HG02981 (cell line): Measurements from ENCODE around the gene LRRC32.

ENCODE experiments used
- ATAC-seq: cut with Tn5 transposase; IDR thresholded peaks from one replicate; pipeline ENCODE4 v1.9.1; 2021; ENCODE audit warnings: mild to moderate bottlenecking, moderate library complexity; ENCODE audit not compliant: unreplicated experiment

Gene LRRC32

DNA sequence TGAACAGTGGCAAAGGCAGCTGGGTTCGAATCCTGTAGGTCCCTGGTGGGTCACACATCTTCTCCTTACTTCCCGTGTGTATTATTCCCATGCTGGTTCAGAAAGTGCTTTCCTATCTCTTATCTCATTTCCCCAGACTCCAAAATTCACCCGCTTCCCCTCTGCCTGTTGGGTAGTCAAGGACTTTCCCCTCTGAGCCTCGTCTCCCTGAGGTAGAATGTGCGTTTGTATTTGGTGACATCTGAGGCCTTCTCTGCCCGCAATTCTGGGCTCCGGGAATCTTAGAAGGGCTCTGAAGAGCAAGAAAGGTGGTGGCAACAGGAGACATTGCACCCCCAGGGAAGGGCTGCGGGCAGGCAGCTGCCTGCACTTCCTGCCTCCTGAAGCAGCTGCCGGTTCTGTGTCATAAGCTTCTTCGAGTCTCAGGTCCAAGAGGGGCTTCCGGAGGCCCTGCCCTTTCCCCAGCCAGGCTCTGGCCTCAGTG is 5.9 kb downstream of the LRRC32 start:
- no peak for ATAC-seq

DNA sequence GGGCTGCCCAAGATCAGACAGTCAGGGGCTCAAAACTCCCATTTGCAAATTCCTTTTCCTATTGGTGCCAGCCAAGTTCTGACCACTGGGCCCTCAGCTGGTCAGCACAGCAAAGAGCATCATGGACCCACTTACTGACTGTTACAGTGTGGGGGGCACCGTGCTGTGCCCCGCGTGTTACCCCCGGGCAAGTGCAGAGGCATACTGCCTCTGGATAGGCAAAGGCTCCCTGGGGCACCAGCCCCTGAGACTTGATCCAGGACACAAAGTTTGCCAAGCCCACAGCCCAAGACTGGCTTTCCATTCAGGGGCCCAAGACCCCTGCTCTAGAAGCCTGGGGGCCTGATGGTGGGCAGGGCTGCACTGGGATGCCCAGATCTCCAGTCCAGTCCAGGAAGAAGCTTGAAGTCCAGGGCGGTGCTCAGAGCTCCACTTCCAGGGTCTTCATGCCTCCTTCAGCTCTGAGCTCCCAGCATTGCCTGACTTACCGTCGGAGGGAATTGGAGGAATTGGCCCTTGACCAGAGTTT is 6.6 kb downstream of the LRRC32 start:
- no peak for ATAC-seq

DNA sequence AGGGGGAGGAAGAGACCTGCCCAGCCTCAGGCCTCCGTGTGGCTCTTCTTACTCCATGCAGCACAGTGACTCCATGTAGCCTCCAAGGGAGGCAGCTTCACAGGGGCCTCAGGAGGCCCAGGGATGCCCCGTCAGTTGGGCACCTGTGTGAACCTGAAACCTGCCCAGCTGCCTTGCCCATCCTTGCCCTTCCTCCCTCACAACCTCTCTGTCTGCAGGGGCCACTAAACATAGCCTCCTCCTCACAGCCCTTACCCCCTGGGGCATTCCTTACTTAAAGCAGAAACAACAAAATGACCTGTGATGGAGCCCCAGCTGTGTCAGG is 7.1 kb downstream of the LRRC32 start:
- ATAC-seq: no peak

DNA sequence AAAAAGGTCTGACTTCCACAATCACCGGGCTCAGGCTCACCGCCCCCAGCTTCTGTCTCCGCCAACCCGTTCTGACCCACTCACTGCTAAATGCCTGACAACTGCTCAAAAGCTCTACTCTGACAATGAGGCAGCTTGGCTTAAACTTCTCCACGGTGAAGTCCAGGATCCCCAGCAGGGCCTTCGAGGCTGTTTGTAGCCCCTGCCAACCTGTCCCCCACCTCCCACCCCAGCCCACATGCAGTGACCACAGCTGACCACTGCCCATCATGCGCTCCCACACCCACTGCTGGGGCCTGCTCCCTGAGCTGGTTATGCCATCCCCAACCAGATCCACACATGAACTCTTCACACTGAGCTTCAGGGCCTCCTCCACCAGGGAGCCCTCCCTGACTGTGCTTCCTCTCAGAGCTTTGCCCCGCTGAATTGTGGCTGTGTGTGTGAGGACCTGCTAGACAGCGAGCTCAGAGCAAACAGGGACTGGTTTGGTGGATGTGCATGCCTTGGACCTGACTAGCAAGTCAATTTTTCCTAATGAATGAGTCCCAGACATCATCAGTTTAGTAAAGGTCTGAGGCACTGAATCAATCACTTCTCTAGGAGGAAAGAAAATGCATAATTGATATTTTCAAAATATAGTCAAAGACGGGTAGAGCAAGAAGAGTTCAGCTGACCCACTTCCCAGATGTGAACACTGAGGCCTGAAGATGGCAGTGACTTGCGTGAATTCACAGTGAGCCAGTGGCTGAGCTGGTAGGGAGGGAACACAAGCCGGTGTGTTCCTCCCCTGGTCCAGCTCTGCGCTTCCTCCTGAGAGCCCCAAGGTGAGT is 7.7 kb downstream of the LRRC32 start:
- ATAC-seq: no peak

DNA sequence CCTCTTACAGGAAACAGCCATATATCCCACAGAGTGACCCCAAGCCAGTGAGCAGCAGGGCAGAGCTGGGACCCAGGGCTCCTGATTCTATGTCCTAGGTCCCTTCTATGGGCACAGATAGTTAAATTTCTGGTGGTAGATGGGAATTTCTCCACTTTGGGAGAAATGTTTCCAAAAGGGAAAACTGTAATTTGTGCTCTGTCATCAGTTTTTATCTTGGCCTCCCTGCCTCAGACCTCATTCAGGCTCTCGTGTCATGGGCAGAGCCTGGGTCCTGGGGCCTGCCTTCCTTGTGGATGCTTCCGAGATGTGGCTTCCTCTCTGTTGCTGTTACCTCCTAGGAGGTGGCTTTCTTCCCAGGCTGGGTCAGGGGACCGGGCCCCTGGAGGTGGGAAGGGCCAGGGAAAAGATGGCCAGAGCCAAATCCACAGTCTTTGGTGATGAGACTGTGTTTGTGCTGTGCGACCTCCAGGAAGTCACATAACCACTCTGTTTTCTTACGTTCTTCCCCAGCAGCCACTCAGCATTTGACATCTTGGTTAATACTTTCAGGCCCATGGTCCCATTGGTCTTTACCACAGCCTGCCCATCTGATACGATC is 8.6 kb downstream of the LRRC32 start:
- no peak for ATAC-seq

DNA sequence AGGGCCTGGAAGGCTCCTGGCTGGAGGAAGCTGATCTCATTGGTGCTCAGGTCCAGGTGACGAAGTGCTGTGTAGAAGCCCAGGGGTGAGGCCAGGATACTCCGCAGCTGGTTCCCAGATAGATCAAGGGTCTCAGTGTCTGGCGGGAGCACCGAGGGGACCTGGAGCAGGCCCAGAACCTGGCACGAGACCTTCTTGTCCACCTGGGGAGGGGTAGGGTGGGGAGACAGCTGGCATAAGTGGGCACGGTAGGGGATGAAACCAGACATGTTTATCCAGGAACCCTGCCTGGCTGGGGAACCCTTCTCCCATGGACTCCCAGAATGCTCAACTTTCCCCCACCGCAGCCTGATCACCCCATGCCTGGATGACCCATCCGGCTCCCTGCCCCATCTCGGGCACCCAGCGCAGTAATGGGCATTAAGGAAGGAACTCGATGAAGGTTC is 9.2 kb downstream of the LRRC32 start:
- ATAC-seq: no peak

DNA sequence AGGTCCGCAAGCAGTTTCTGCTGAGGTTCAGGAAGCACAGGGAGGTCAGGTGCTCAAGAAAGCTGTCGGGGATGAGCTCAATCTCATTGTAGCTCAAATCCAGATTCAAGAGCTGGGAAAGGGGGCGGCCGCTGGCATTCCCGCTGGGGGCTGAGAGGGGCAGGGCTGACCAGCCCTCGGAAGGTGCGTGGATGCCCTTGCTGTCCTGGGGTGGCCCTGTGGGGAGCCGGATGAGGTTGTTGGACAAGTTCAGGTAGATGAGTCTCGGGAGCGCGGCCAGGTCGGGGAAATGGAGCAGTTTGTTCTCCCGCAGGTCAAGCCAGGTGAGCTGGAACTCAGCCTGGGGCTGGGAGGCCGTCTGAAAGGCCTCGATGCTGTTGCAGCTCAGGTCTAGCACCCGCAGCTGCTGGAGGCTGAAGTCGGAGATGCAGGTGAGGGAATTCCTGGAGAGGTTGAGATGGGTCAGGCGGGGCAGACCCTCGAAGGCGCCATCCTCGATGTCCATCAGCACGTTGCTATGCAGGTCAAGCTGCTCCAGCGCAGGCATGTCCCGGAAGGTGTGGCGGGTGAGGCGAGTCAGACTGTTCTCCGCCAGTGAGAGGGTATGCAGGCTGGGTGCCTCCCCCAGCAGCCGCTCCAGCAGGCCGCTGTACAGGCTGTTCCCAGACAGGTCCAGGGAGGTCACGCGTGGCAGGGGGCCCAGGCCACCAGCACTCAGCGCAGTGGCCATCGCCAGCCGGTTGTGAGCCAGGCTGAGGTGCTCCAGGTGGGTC is 9.8 kb downstream of the LRRC32 start:
- no peak for ATAC-seq

DNA sequence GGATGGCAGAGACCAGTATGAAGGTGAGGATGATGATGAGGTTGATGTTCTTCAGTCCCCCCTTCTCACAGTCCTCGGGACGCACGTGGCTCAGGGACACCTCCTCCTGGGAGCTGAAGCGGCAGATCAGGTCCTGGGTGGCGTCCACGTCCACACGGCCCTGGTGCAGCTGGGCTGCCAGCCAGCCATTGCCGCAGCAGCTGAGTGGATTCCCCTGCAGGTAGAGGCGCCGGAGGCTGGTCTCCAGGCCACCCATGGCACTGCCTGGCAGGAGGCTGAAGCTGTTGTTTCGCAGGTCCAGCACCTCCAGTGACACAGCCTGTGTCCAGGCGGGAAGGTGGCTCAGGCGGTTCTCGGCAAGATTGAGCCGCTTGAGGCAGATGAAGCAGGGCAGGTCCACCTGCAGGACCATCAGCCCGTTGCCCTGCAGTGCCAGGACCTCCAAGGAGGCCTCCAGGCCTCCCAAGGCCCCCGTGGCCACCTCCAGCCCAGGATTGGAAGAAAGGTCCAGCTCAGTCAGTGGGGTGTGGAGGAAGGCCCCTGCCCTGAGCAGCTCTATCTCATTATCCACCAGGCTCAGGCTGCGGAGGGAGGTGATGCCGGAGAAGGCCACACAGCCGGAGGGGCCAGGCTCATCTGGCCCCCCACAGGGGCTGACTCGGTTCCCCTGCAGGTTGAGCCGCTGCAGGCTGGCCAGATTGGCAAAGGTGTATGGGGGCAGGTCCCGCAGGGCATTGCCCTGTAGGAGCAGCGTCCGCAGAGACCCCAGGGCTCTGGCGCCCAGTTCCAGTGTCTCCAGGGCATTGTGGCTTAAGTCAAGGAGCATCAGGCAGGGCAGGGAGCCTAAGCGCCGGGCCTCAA is 10.6 kb downstream of the LRRC32 start:
- no peak for ATAC-seq

DNA sequence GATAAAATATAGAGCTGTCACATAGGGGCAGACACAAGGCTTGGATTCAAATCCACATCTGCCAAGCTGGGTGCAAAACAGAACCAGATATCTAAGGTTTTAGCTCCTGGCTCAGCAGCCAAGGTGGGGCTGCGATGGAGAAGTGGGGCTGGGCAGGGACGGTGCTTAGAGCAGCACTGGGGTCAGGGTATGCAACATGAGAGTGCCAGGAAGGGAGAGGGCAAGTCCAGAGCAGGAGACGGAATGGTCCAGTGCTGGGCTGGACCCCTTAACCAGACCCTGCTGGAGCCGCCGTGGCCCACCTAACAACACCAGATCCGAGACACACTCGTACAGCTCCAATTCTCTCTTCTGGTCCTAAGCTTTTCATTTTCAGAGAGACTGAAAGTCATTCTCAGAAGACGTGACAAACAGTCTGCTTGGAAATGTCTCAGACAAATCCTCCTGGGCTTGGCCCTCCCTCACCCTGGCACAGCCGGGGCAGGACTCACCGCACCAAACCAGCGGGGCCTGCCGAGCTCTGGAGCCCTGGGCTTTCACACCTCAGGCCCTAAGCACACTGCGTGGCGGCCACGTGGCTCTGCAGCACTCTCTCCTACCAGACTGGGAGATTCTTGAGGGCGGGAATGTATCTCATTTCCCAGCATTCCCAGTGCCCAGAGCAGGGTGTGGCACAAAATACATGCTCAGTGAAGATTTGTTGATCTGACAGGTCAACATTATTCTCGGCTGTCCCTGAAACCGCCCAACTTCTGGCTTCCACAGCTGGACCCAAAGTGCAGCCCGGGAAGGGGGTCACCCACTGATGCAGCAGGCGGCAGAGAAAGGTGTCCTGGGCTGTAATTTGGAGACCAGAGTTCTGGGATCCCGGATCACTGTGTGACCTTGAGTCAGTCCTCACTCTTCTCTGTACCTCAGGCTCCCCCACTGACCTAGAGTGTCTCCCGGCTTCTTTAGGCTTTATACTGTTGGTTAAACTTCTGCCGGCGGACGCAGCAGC is 11.6 kb downstream of the LRRC32 start:
- ATAC-seq: no peak

DNA sequence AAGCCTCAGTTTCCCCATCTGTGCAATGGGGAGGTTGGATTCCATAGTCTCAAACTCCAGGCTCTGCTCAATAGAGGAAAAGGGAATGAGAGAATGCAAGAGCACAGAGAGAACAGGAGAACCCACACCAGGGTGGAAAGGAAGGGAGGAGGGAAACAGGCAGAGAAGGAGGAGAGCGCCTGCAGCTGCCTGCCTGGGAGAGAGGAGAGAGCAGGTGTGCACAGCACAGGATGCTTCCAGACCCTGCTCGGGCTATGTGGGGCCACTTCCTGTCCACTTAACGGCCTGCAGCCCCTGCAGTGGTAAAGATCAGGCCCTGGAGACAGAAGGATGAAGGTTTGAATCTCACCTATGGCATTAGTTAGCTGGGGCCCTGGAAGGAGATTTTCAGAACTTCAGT is 12.3 kb downstream of the LRRC32 start:
- ATAC-seq: no peak

DNA sequence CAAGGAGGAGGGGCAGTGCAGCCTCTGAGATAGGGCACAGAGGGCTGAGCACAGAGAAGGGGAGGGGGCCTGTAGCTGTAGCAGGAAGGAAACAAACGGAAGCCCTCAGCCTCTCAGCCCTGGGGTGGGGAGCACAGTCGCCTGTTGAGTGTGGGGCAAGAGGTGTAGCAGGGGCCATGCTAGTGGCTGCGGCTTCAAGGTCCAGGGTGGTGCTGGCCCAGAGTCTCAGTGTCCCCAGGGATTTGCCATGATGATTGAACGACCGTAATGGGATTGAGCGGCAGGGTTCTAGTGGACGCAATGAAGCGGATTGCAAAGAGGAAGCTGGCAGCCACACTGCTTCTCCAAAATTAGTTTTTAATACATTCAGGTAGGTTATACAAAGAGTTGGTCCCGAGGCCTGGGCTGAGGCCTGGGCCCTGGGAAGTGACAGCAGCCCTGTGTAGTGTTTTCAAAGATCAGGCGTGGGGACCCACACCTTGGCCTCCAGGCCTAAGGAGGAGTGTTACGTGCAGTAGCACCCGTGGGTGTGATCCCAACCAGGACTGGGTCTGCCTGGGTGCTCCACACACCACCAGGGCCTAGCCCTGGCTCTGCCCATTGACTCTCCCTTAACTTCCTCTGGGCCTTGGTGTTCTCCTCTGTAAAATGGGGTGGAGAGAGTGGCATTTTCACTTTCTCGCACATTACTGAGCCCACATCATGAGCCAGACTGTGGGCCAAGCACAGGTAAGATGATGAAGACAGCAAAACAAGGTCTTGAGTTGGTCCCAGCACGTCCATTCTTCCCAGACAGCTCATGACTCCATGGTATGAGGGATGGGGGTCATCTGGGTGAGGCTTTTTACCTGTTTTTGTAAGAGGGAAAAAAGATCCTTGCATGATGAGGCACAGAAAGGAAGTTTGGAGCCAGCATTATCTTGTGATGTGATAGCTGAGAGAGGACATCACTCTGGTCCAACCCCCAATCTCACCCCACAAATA is 13.1 kb downstream of the LRRC32 start:
- ATAC-seq: no peak

DNA sequence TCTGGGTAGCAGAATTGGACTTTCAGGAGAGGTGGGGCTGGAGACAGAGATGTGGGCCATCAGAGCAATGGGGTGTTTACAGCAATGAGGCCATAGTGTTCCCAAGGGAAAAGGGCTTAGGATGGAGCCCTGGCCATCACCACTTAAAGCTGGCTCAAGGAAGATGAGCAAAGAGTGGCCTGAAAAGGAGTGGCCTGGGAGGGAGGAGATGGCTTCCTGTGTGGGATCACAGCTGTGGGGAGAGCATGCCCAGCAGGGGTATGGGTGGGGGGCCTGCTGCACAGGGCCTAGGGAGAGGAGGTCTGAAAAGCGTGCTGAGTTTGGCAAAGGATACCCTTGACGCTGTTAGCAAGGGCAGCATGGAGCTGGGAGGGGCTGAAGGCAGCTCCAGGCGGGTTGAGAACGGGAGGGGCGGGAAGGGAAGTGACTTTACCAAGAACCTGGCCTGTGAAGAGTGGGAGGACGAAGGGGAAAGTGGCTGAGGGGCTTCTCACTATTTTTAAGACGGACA is 13.9 kb downstream of the LRRC32 start:
- ATAC-seq: no peak

DNA sequence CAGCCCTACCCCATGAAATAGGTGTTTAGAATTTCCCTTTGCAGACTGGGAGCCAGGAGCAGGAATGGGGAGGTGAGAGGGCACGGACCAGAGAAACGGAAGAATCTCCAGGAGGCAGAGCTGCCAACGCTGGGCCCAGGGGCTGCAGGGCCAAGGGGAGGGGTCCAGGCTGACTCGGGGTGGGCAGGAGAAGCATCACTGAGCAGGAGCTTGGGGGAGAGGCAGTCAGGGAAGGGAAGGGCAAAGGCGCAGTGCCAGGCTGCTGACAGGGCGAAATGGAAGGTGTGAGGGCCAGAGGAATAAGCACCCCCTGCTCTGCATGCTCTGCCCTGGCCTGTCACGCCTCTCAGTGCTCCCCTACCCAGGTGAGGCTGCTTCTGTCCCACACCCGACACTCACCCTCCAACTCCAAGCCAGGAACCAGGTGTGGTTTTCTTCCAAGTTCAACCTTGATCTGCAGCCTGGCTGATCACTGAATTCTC is 14.5 kb downstream of the LRRC32 start:
- ATAC-seq: no peak

DNA sequence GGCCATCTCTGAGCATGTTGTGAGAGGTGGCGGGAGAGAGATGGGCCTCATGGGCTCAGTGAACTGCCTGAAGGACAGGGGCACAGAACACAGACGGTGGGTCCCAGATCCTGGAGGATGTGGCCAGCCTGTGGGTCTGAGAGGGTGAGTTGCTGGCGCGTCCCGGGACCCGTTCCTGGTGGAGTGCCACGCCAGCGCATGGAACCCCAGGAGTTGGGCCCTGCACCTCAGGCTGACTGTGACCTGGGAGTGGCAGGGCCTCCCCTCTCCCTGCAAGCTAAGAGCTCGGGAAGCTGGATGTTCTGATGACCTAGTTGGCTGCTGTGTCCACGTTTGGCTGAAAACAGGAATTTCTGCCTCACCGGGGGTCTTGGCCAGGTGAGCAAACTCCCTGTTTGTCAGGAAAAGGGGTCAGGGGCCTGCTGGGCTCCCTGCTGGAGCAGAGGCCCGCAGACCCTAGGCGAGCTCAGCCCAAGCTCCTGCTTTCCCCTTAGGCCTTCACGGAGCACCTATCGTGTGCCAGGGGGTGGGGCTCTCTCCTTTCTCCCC is 15.0 kb downstream of the LRRC32 start:
- no peak for ATAC-seq

DNA sequence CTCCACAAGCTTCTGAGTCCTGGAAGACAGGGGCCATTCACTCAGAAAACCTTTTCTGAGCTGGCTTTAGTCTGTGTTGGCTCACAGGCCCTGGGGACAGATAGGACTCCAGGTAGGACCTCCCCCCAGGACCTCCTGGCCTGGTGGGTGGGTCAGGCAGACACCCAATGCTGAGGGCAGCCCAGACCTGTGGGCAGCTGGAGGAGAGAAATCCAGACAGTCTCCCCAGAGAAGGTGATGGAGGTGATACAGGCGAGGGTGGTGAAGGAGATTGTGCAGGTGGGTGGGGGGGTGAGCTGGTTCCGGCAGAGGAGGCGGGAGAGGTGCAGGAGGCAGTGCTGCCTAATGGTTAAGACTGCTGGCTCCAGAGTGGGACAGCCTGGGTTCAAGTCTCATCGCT is 15.6 kb downstream of the LRRC32 start:
- no peak for ATAC-seq

DNA sequence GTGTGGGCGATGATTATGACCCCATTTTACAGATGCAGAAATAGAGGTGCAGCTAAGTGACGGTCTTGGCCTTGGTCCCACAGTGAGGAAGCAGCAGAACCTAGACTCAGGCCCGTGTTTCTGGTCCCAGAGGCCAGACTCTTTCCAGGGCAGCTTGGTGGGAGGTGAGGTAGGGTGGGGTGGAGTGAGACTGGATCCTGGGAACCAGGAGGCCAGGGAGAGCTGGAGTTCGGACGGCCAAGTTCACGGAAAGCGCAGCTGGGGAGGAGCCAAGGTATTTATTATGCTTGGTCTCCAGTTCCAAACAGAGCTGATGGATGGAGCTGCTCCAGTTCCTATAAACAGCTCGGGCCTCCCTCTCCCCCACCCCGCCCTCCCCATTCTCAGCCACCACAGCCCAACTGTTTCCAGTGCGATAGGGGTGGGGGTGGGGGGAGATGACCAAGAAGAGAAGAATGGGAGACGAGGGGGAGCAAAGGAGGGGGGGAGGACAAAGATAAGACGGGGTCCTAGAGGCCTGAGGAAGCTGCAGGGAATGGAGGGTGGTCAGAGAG is 16.2 kb downstream of the LRRC32 start:
- ATAC-seq: no peak

DNA sequence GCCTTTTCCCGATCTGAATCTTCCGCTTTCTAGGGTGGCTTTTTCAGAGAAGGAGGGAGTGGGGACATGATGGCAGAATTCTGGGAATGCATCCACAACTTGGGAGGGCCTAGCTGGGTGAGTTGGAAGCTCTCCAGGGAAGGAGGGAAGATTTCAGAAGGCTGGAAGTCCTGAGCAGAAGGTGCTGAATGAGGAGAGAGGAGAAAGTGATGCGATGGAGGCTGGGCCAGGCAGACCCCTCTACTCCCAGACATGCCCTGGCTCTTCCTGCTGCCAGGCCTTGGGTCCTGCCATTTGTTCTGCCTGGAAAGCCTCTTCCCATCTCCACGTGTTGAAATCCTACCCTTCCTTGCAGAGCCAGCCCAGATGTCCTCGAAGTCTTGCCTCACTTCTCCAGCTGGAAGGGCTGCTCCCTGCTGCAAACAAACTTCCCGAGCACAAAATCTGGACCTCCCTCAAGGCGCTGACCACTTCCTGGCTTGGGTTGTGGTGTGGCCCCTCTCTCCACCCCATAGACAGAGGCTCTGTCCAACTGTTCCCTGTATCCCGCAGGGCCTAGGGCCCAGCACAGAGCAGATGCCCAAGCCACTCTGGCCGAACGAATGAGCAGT is 16.8 kb downstream of the LRRC32 start:
- no peak for ATAC-seq
